Bronchial epithelial cell (primary cell): ENCODE measurements around the gene RIN2. TPM values are rescaled to one million over a fixed set of nuclear protein-coding genes. Genes with fewer than 3 reads are reported as not detected.
"Not testable (repeated sequence)": the region's sequence is repeated elsewhere in the genome, so short reads cannot be mapped to it uniquely, and the experiment has no call there.

Source experiments
- DNase-seq: peaks from one replicate; pipeline ENCODE4 v3.0.0-alpha.2; 2010; ENCODE audit warnings: low read depth
- FAIRE-seq: peaks from 2 replicates; lab custom pipeline; 2011; peaks lifted over from hg19 to GRCh38; lab: Jason Lieb, UNC
- H3K27me3 ChIP-seq: 2 replicates; pipeline ENCODE4 v1.5.1; 2011; ENCODE audit warnings: low read length; ENCODE audit not compliant: control insufficient read depth, insufficient read depth
- H3K36me3 ChIP-seq: 2 replicates; pipeline ENCODE4 v1.5.1; 2011; ENCODE audit warnings: low read length; ENCODE audit not compliant: control insufficient read depth, insufficient read depth
- H3K4me3 ChIP-seq: 2 replicates; pipeline ENCODE4 v1.5.1; 2011; ENCODE audit warnings: mild to moderate bottlenecking, low read depth, low read length, control low read depth
- CTCF ChIP-seq: IDR thresholded peaks from 2 replicates; pipeline ENCODE4 v1.5.1; 2011; ENCODE audit warnings: mild to moderate bottlenecking, moderate library complexity, low read length, control low read depth, inconsistent platforms; ENCODE audit not compliant: insufficient read depth, severe bottlenecking
- total RNA-seq: library from RNA; depleted of rRNA; stranded (reverse); fragments of >200 nt; gene quantifications from 2 replicates; pipeline ENCODE4 v1.2.1, GENCODE V29; 2014

Gene RIN2
- total RNA-seq, 1 donor from 2014 or later: 41.1 TPM

DNA sequence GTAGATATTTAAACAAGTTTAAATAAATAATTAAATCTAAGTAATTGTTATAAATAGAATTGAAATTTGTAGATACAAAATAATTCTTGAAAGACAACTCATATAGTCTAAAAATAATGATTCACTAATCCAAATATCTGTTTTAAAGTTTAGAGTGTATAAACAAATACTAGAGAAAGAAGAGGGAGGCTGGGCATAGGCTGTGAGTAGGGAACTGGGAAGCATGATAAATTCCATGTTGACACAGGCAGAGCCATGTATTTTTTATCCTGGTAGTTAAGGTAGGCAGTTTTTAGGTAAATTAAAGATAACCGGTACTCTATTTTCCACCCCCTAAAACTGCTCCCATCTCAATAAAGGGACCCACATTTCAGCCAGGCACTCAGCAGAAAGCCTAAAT is 11.7 kb upstream of the RIN2 start:
- TF ChIP-seq CTCF: no peak
- FAIRE-seq: no peak

GRCh38 chr20:19747903-19748302 is 10.2 kb upstream of the RIN2 start:
- FAIRE-seq: no peak

More for the DNA sequence above, 11.7 kb upstream of the RIN2 start:
- DNase-seq: no peak
- H3K36me3 ChIP-seq: no peaks in the 10 kb centered on the region
- no peaks in the 10 kb centered on the region for H3K27me3 ChIP-seq
- H3K4me3 ChIP-seq: no peak overlapping the region

DNA sequence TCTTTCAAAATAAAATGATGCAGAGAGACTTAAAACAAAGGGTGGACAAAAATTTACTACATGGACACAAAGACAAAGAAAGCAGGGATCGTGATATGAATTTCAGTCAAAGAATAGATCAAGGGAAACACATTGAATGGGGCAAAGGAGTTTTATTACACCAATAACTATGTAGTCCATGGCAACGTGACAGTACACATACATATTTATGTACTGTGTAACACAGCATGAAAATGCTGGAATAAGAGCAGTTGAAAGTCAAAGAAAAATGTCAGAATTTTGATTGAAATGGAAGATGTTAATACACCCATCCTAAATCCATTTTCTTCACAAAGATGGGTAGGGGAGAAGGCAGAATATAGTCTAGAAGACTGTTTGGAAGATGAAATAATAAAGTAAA is 9.4 kb upstream of the RIN2 start:
- Histone ChIP-seq H3K36me3 (no peaks in the 10 kb centered on the region), H3K27me3 (no peaks in the 10 kb centered on the region), H3K4me3 (no peak overlapping the region)
- FAIRE-seq: no peak
- no peak for TF ChIP-seq CTCF
- DNase-seq: no peak

More at GRCh38 chr20:19747903-19748302, 10.2 kb upstream of the RIN2 start:
- Histone ChIP-seq H3K27me3 (no peaks in the 10 kb centered on the region), H3K4me3 (no peak overlapping the region), H3K36me3 (no peaks in the 10 kb centered on the region)
- TF ChIP-seq CTCF: no peak
- no peak for DNase-seq

DNA sequence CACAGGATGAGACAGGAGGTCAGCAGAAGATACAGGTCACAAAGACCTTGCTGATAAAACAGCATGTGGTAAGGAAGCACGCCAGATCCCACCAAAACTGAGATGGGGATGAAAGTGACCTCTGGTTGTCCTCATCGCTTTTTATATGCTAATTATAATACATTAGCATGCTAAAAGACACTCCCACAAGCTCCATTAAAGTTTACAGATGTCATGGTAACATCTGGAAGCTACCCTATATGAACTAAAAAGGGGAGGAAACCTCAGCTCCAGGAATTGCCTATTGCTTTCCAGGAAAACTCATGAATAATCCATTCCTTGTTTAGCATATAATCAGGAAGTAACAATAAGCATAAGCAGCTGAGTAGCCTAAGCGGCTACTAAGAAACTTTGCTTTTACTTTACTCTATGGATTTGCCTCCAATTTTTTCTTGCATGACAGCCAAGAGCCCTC is 8.4 kb upstream of the RIN2 start:
- no peak overlapping the region for H3K4me3 ChIP-seq
- no peaks in the 10 kb centered on the region for H3K27me3 ChIP-seq
- no peak for TF ChIP-seq CTCF
- H3K36me3 ChIP-seq: no peaks in the 10 kb centered on the region
- no peak for FAIRE-seq
- DNase-seq: no peak

GRCh38 chr20:19750101-19750606 is 7.9 kb upstream of the RIN2 start:
- Histone ChIP-seq H3K27me3 (no peaks in the 10 kb centered on the region), H3K4me3 (no peak overlapping the region), H3K36me3 (no peaks in the 10 kb centered on the region)
- no peak for FAIRE-seq
- DNase-seq: peak; percentile 73
- TF ChIP-seq CTCF: no peak

- H3K27me3 ChIP-seq: no peaks in the 10 kb centered on the region
- no peak overlapping the region for H3K4me3 ChIP-seq
- TF ChIP-seq CTCF: no peak
- DNase-seq (no peak), FAIRE-seq (no peak)
- H3K36me3 ChIP-seq: no peaks in the 10 kb centered on the region
Observed at GRCh38 chr20:19750907-19751636, 7.0 kb upstream of the RIN2 start.

DNA sequence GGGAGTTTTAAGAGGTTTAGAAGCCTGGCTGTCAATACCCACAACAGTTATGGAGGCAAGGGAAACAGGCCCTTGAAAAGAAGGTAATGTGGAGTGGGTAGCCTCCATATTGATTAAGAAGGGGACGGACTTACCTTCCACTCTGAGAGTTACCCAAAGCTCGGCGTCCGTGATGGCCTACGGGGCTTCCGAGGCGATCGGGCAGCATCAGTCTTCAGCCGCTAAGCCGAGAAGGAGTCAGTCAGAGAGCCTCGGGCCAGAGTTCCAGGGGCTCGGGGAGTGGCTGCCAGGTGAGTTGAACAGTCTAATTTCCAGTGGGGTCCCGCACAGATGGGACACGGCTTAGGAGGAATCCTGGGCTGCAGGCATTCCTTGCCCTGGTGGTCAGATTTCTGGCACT is 3.9 kb upstream of the RIN2 start:
- H3K4me3 ChIP-seq, FAIRE-seq, H3K36me3 ChIP-seq, DNase-seq, H3K27me3 ChIP-seq: not testable (repeated sequence)
